Stomach (tissue), 9 donors: ENCODE data around the gene LYPD6. TPM values are rescaled to one million over a fixed set of nuclear protein-coding genes. Genes with fewer than 3 reads are reported as not detected.
A peak's percentile ranks its signal among the peaks of the same experiment; 100 is the strongest.
"Not testable (repeated sequence)": the region's sequence is repeated elsewhere in the genome, so short reads cannot be mapped to it uniquely, and the experiment has no call there.

Source experiments
- DNase-seq, 2 donors: peaks; one replicate each; pipeline versions ENCODE4 v3.0.0 to v3.0.0-alpha.2; 2013 to 2019
- H3K27ac ChIP-seq, 5 donors: fragments of 200-600 bp in 4 of 5; sonication (generic) in 4 of 5; one replicate each; pipeline ENCODE4 v1.5.1; 2013 to 2019; ENCODE audit warnings: mild to moderate bottlenecking in 1 of 5, moderate library complexity in 1 of 5
- H3K27me3 ChIP-seq, 3 donors: fragments of 200-600 bp; sonication (generic); one replicate each; pipeline ENCODE4 v1.5.1; 2017 to 2019; ENCODE audit warnings: mixed run types in 1 of 3
- H3K36me3 ChIP-seq, 4 donors: fragments of 200-600 bp; sonication (generic); 1 replicate in 3 of 4; 2 replicates in 1 of 4; pipeline ENCODE4 v1.5.1; 2016 to 2019
- H3K4me1 ChIP-seq, 4 donors: fragments of 200-600 bp; sonication (generic); one replicate each; pipeline ENCODE4 v1.5.1; 2016 to 2019
- H3K4me3 ChIP-seq, 4 donors: fragments of 200-600 bp; sonication (generic) in 3 of 4; one replicate each; pipeline ENCODE4 v1.5.1; 2016 to 2019; ENCODE audit warnings: mild to moderate bottlenecking in 1 of 4
- H3K9me3 ChIP-seq, 4 donors: fragments of 200-600 bp; sonication (generic); one replicate each; pipeline ENCODE4 v1.5.1; 2016 to 2019
- EP300 ChIP-seq: sonication (generic); formaldehyde crosslinking; IDR thresholded peaks from one replicate; pipeline ENCODE4 v1.6.1; 2017; ENCODE audit warnings: antibody characterized with exemption
- POLR2A ChIP-seq, 4 donors: fragments of 450-650 bp; IDR thresholded peaks; one replicate each; pipeline ENCODE4 v1.6.1; 2016; ENCODE audit warnings: antibody characterized with exemption in 4 of 4, control low read depth in 2 of 4, mild to moderate bottlenecking in 1 of 4, moderate library complexity in 1 of 4
- POLR2AphosphoS5 ChIP-seq, 3 donors: sonication (generic); formaldehyde crosslinking; IDR thresholded peaks; one replicate each; pipeline ENCODE4 v1.6.1; 2016; ENCODE audit warnings: antibody characterized with exemption in 3 of 3
- WGBS, 5 donors: extraction: QIAGEN DNeasy Blood & Tissue Kit in 3 of 5; methylation state at CpG; one replicate each; pipeline versions ENCODE4 v1.1.5 to v1.1.7; 2013 to 2018; 5-methylcytosine and 5-hydroxymethylcytosine counted together
- intact Hi-C: fragments of 100-400 bp; cut with DNase I; formaldehyde crosslinking; loops from one replicate; pipeline ENCODE4 v1.15.1; 2023; ENCODE audit warnings: low total_unique reads
- polyA plus RNA-seq, 3 donors: library from polyadenylated mRNA; stranded (reverse); fragments of 200-250 nt; gene quantifications; one replicate each; pipeline ENCODE4 v1.2.3, GENCODE V29; 2013
- total RNA-seq, 5 donors: library from RNA; depleted of rRNA; stranded (reverse); fragments of >200 nt; gene quantifications; one replicate each; pipeline versions ENCODE4 v1.1.0 to v1.2.3, GENCODE V29; 2014 to 2016
- TF ChIP-seq, protein P1 (sequence below), 7 experiments: fragments of 450-650 bp in 4 of 7; fragments of 200-600 bp in 3 of 7; sonication (generic) in 3 of 7; IDR thresholded peaks; one replicate each; pipeline ENCODE4 v1.5.1; 2016 to 2019; ENCODE audit warnings: antibody characterized with exemption in 7 of 7, control low read depth in 2 of 7, mild to moderate bottlenecking in 1 of 7
- donor health status: healthy with polysubstance abuse.
- donor health status: Bipolar disorder and iron deficiency.
- donor health status: healthy.

LYPD6 gene
- total and polyA plus RNA-seq, 8 donors, result 0.45 to 9.7 (median 2.6) TPM; not detected in 2

DNA sequence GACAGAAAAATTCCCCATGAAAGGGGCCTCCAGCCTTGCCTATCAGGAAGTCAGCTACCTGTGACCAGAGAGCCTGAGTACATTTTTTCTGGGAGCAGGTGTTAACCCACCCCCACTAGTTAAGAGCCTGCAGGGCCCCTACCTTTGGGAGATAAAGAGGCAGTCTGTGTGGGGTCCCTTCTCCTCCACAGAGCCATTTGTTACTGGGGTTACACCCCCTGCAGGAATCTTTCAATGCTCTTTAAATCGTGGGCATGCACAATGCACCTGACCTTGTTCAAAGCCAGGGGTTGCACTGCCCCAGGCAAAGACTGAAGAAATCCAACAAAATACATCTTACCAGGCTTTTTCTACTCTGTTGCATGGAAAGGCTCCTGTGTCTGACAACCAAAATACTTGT lies 15.7 kb upstream of the LYPD6 start:
- Histone ChIP-seq H3K4me1 (peaks cover 0 to 7% (median 6%) of the 10 kb centered on the region in 4 donors), H3K36me3 (no peaks in the 10 kb centered on the region), H3K27ac (no peak overlapping the region), H3K4me3 (no peak overlapping the region), H3K9me3 (no peaks in the 10 kb centered on the region), H3K27me3 (peaks cover 0 to 11% (median 0%) of the 10 kb centered on the region in 3 donors)
- 12 to 82% (median 50%) methylated on average over 1 of the region's 1 CpG for WGBS, 5 donors
- DNase-seq, result peak in 1 of 2 donors; percentile 15
- TF ChIP-seq POLR2A (IDR thresholded peaks at IDR 0.05) (no peak), EP300 (no peak), POLR2AphosphoS5 (IDR thresholded peaks at IDR 0.05) (no peak)
- TF ChIP-seq, protein P1, sequence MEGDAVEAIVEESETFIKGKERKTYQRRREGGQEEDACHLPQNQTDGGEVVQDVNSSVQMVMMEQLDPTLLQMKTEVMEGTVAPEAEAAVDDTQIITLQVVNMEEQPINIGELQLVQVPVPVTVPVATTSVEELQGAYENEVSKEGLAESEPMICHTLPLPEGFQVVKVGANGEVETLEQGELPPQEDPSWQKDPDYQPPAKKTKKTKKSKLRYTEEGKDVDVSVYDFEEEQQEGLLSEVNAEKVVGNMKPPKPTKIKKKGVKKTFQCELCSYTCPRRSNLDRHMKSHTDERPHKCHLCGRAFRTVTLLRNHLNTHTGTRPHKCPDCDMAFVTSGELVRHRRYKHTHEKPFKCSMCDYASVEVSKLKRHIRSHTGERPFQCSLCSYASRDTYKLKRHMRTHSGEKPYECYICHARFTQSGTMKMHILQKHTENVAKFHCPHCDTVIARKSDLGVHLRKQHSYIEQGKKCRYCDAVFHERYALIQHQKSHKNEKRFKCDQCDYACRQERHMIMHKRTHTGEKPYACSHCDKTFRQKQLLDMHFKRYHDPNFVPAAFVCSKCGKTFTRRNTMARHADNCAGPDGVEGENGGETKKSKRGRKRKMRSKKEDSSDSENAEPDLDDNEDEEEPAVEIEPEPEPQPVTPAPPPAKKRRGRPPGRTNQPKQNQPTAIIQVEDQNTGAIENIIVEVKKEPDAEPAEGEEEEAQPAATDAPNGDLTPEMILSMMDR (IDR thresholded peaks at IDR 0.05), result no peak
- intact Hi-C loops, result loop anchor here (10.0 kb wide), 1 partner anchor 280 kb away; the partner anchor contains the start of gene LYPD6B

DNA sequence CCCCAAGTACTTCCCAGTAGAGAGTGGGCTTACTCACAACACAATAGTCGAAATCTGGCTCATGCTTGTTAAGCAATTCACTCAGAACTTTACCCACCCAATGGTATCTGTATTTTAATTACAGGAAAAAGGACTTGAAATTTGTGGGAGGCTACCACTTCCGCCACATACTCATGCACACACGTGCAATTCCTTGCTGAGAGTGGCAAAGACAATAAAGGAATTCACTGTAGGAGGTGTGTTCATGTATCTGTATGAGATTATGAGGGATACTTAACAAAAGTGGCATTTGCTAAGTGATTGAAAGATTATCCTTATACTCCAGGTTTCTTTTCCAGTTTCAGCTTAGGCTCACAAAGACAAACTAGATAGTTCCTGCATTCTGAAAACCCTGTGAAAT lies 14.9 kb upstream of the LYPD6 start:
- WGBS, 5 donors, result 74 to 81% (median 78%) methylated on average over 3 of the region's 3 CpGs
- H3K4me1 ChIP-seq, result peaks cover 0 to 7% (median 6%) of the 10 kb centered on the region in 4 donors
- no peaks in the 10 kb centered on the region for H3K36me3 ChIP-seq
- intact Hi-C loops, result loop anchor here (10.0 kb wide), 1 partner anchor 281 kb away; the partner anchor contains the start of gene LYPD6B
- DNase-seq, result no peak
- no peak overlapping the region for H3K4me3 ChIP-seq
- peaks cover 0 to 3% (median 0%) of the 10 kb centered on the region in 4 donors for H3K9me3 ChIP-seq
- TF ChIP-seq EP300, result no peak
- TF ChIP-seq, protein P1 (IDR thresholded peaks at IDR 0.05), result no peak
- no peak for TF ChIP-seq POLR2A (IDR thresholded peaks at IDR 0.05)
- TF ChIP-seq POLR2AphosphoS5 (IDR thresholded peaks at IDR 0.05), result no peak
- peaks cover 0 to 14% (median 4%) of the 10 kb centered on the region in 3 donors for H3K27me3 ChIP-seq
- no peak overlapping the region for H3K27ac ChIP-seq

- WGBS, 5 donors, result 85 to 100% (median 99%) methylated on average over 2 to 3 of the region's 3 CpGs
- peaks cover 0 to 14% (median 4%) of the 10 kb centered on the region in 3 donors for H3K27me3 ChIP-seq
- not testable (repeated sequence) for H3K4me1 ChIP-seq, H3K27ac ChIP-seq, DNase-seq, H3K9me3 ChIP-seq, H3K36me3 ChIP-seq, H3K4me3 ChIP-seq
- intact Hi-C loops, result loop anchor here (10.0 kb wide), 1 partner anchor 284 kb away; the partner anchor contains the start of gene LYPD6B
Measured at GRCh38 chr2:149318566-149318965, 11.8 kb upstream of the LYPD6 start.

- WGBS, 5 donors, result 55 to 71% (median 62%) methylated on average over 17 to 36 of the region's 36 CpGs
- intact Hi-C loops, result no loop called here
Measured at GRCh38 chr2:149320362-149320761, 10.0 kb upstream of the LYPD6 start.

More at GRCh38 chr2:149320362-149320761, 10.0 kb upstream of the LYPD6 start:
- Histone ChIP-seq H3K27me3 (peaks cover 0 to 14% (median 4%) of the 10 kb centered on the region in 3 donors), H3K9me3 (peaks cover 0 to 3% (median 0%) of the 10 kb centered on the region in 4 donors), H3K4me1 (no peaks in the 10 kb centered on the region), H3K36me3 (no peaks in the 10 kb centered on the region), H3K4me3 (no peak overlapping the region), H3K27ac (no peak overlapping the region)
- no peak for DNase-seq
- no peak for TF ChIP-seq POLR2AphosphoS5 (IDR thresholded peaks at IDR 0.05)
- TF ChIP-seq, protein P1 (IDR thresholded peaks at IDR 0.05), result no peak
- TF ChIP-seq POLR2A (IDR thresholded peaks at IDR 0.05), result no peak
- TF ChIP-seq EP300, result no peak
